Loucy (cell line): ENCODE measurements around the gene TTC21A.

Source experiments
- H2AFZ ChIP-seq: fragments of 200-600 bp; sonication (generic); 2 replicates; pipeline ENCODE4 v1.6.0; 2016; ENCODE audit warnings: antibody characterized with exemption, mild to moderate bottlenecking, low read length, moderate library complexity
- H3F3A ChIP-seq: fragments of 200-600 bp; 2 replicates; pipeline ENCODE4 v1.6.0; 2016; ENCODE audit warnings: antibody characterized with exemption, low read depth, mild to moderate bottlenecking
- H3K27me3 ChIP-seq: fragments of 200-600 bp; sonication (generic); 2 replicates; pipeline ENCODE4 v1.6.1; 2014; ENCODE audit warnings: low read length, mild to moderate bottlenecking; ENCODE audit not compliant: insufficient read depth, poor library complexity, severe bottlenecking
- H3K36me3 ChIP-seq: fragments of 200-600 bp; sonication (generic); 2 replicates; pipeline ENCODE4 v1.6.1; 2016; ENCODE audit warnings: low read length; ENCODE audit not compliant: insufficient read depth
- H3K4me1 ChIP-seq: fragments of 200-600 bp; sonication (generic); 2 replicates; pipeline ENCODE4 v1.5.1; 2014; ENCODE audit warnings: low read length, mild to moderate bottlenecking; ENCODE audit not compliant: insufficient read depth, poor library complexity, severe bottlenecking
- H3K4me2 ChIP-seq: fragments of 200-600 bp; sonication (generic); 2 replicates; pipeline ENCODE4 v1.6.0; 2014; ENCODE audit warnings: antibody characterized with exemption, low read length, low read depth, mild to moderate bottlenecking; ENCODE audit not compliant: poor library complexity, severe bottlenecking
- H3K4me3 ChIP-seq: fragments of 200-600 bp; sonication (generic); 2 replicates; pipeline ENCODE4 v1.5.1; 2014; ENCODE audit warnings: low read length, mild to moderate bottlenecking, mixed read lengths; ENCODE audit not compliant: poor library complexity, severe bottlenecking
- H3K79me2 ChIP-seq: fragments of 200-600 bp; sonication (generic); 2 replicates; pipeline ENCODE4 v1.6.1; 2014; ENCODE audit warnings: low read length; ENCODE audit not compliant: insufficient read depth
- H3K9ac ChIP-seq: fragments of 200-600 bp; sonication (generic); 2 replicates; pipeline ENCODE4 v1.6.0; 2014; ENCODE audit warnings: mild to moderate bottlenecking, low read depth, low read length, moderate library complexity; ENCODE audit not compliant: poor library complexity, severe bottlenecking
- H3K9me2 ChIP-seq: fragments of 200-600 bp; sonication (generic); replicated peaks from 2 replicates; pipeline ENCODE4 v1.6.1; 2016; ENCODE audit warnings: low read depth, low read length, mixed read lengths
- H3K9me3 ChIP-seq: fragments of 200-600 bp; sonication (generic); 2 replicates; pipeline ENCODE4 v1.6.1; 2014; ENCODE audit warnings: mild to moderate bottlenecking, antibody characterized with exemption, low read length, low read depth; ENCODE audit not compliant: insufficient read depth
- H4K20me1 ChIP-seq: fragments of 200-600 bp; sonication (generic); 2 replicates; pipeline ENCODE4 v1.6.0; 2014; ENCODE audit warnings: antibody characterized with exemption, low read length, mild to moderate bottlenecking; ENCODE audit not compliant: insufficient read depth, poor library complexity, severe bottlenecking
- CTCF ChIP-seq: fragments of 200-600 bp; sonication (generic); conservative IDR thresholded peaks from 2 replicates; pipeline ENCODE4 v1.5.1; 2014; ENCODE audit warnings: mild to moderate bottlenecking, antibody characterized with exemption, low read length
- EZH2phosphoT487 ChIP-seq: fragments of 200-600 bp; IDR thresholded peaks from 2 replicates; pipeline ENCODE4 v1.6.1; 2018; ENCODE audit warnings: antibody characterized with exemption, mild to moderate bottlenecking, moderate library complexity, borderline replicate concordance

Gene TTC21A

GRCh38 chr3:39112535-39112934, 5.1 kb downstream of the TTC21A start:
- Histone ChIP-seq H3K4me2 (no peak overlapping the region), H3K36me3 (no peaks in the 10 kb centered on the region), H3K4me3 (no peak overlapping the region), H3F3A (no peaks in the 10 kb centered on the region), H3K9ac (no peak overlapping the region), H2AFZ (no peak overlapping the region), H3K9me2 (no peaks in the 10 kb centered on the region), H3K27me3 (no peaks in the 10 kb centered on the region), H4K20me1 (no peaks in the 10 kb centered on the region), H3K4me1 (peaks cover 9% of the 10 kb centered on the region), H3K9me3 (no peaks in the 10 kb centered on the region), H3K79me2 (no peaks in the 10 kb centered on the region)
- TF ChIP-seq CTCF (no peak), EZH2phosphoT487 (no peak)

- Histone ChIP-seq H3K79me2 (no peaks in the 10 kb centered on the region), H3K9me3 (no peaks in the 10 kb centered on the region), H3F3A (no peaks in the 10 kb centered on the region), H3K9ac (no peak overlapping the region), H4K20me1 (no peaks in the 10 kb centered on the region), H2AFZ (no peak overlapping the region), H3K9me2 (no peaks in the 10 kb centered on the region), H3K4me2 (no peak overlapping the region), H3K27me3 (no peaks in the 10 kb centered on the region), H3K36me3 (no peaks in the 10 kb centered on the region), H3K4me3 (no peak overlapping the region), H3K4me1 (peaks cover 2% of the 10 kb centered on the region)
- TF ChIP-seq EZH2phosphoT487 (no peak), CTCF (no peak)
Observed at GRCh38 chr3:39113291-39113690, 5.8 kb downstream of the TTC21A start.

GRCh38 chr3:39114456-39114855, 7.0 kb downstream of the TTC21A start:
- Histone ChIP-seq H3K9ac (no peak overlapping the region), H3K4me2 (no peak overlapping the region), H3F3A (no peaks in the 10 kb centered on the region), H3K27me3 (no peaks in the 10 kb centered on the region), H3K9me3 (no peaks in the 10 kb centered on the region), H4K20me1 (no peaks in the 10 kb centered on the region), H3K9me2 (no peaks in the 10 kb centered on the region), H3K79me2 (no peaks in the 10 kb centered on the region), H2AFZ (no peak overlapping the region), H3K4me1 (no peaks in the 10 kb centered on the region), H3K36me3 (no peaks in the 10 kb centered on the region), H3K4me3 (no peak overlapping the region)
- no peak for TF ChIP-seq EZH2phosphoT487
- TF ChIP-seq CTCF: no peak
